K562 (cell line): ENCODE data around the gene EPO. TPM values are rescaled to one million over a fixed set of nuclear protein-coding genes. Genes with fewer than 3 reads are reported as not detected.

Experiments
- ARID3A ChIP-seq: IDR thresholded peaks from 2 replicates; pipeline ENCODE4 v1.6.1; 2012; ENCODE audit warnings: low read depth, low read length, improper control_type of control experiment, borderline replicate concordance
- BMI1 ChIP-seq: fragments of 150-350 bp; IDR thresholded peaks from 2 replicates; pipeline ENCODE4 v1.6.1; 2014; ENCODE audit warnings: low read length
- BRF1 ChIP-seq: IDR thresholded peaks from 3 replicates; pipeline ENCODE4 v1.6.1; 2011; ENCODE audit warnings: borderline replicate concordance, mild to moderate bottlenecking; ENCODE audit not compliant: insufficient read length; ENCODE audit errors: extremely low read depth
- CREBBP ChIP-seq: IDR thresholded peaks from one replicate; pipeline ENCODE4 v1.6.1; 2012; ENCODE audit warnings: low read depth, mild to moderate bottlenecking, control low read depth, inconsistent platforms, low read length
- ETS1 ChIP-seq: conservative IDR thresholded peaks from 2 replicates; pipeline ENCODE4 v1.6.1; 2011; ENCODE audit warnings: low read depth, mild to moderate bottlenecking, low read length; ENCODE audit not compliant: control insufficient read depth
- FOXJ2 ChIP-seq: fragments of 200-800 bp; sonication (Bioruptor generic); IDR thresholded peaks from 2 replicates; pipeline ENCODE4 v1.6.1; 2016; ENCODE audit warnings: missing genetic modification characterization, missing compliant biosample characterization
- KHSRP ChIP-seq: fragments of 450-650 bp; IDR thresholded peaks from 2 replicates; pipeline ENCODE4 v1.6.1; 2017
- MXI1 ChIP-seq: IDR thresholded peaks from 2 replicates; pipeline ENCODE4 v1.6.1; 2011; ENCODE audit warnings: low read depth, mild to moderate bottlenecking, improper control_type of control experiment, low read length
- RFX7 ChIP-seq: fragments of 250-450 bp; sonication (Bioruptor Pico); IDR thresholded peaks from 2 replicates; pipeline ENCODE4 v1.5.1; 2021; ENCODE audit warnings: mild to moderate bottlenecking
- RUNX1 ChIP-seq: sonication (generic); IDR thresholded peaks from 2 replicates; pipeline ENCODE4 v1.6.1; 2016; ENCODE audit warnings: antibody characterized with exemption, low read depth
- SMAD3 ChIP-seq: fragments of 450-650 bp; formaldehyde crosslinking; conservative IDR thresholded peaks from 2 replicates; pipeline ENCODE4 v1.4.0; 2020; ENCODE audit warnings: mild to moderate bottlenecking
- SMARCC2 ChIP-seq: fragments of 450-650 bp; IDR thresholded peaks from 2 replicates; pipeline ENCODE4 v1.6.1; 2017; ENCODE audit warnings: antibody characterized with exemption, moderate library complexity, mild to moderate bottlenecking, low read depth
- TGIF2 ChIP-seq: sonication (generic); formaldehyde crosslinking; IDR thresholded peaks from 2 replicates; pipeline ENCODE4 v1.8.1; 2022; ENCODE audit warnings: mild to moderate bottlenecking, missing genetic modification reagents, moderate library complexity
- ZBTB12 ChIP-seq: fragments of 250-450 bp; sonication (Bioruptor Pico); IDR thresholded peaks from 2 replicates; pipeline ENCODE4 v1.4.0; 2020
- ZBTB33 ChIP-seq: sonication (generic); formaldehyde crosslinking; IDR thresholded peaks from 2 replicates; pipeline ENCODE4 v1.8.1; 2023; ENCODE audit warnings: mild to moderate bottlenecking, missing genetic modification reagents
- ZBTB9 ChIP-seq: fragments of 450-650 bp; formaldehyde crosslinking; IDR thresholded peaks from 2 replicates; pipeline ENCODE4 v1.4.0; 2020; ENCODE audit warnings: mild to moderate bottlenecking, moderate library complexity
- ZKSCAN8 ChIP-seq: fragments of 200-800 bp; sonication (Bioruptor generic); IDR thresholded peaks from 2 replicates; pipeline ENCODE4 v1.6.1; 2016; ENCODE audit warnings: missing genetic modification characterization, missing compliant biosample characterization
- ZNF197 ChIP-seq: fragments of 200-800 bp; sonication (Bioruptor generic); IDR thresholded peaks from 2 replicates; pipeline ENCODE4 v1.6.1; 2016; ENCODE audit warnings: low read depth, missing genetic modification characterization, missing compliant biosample characterization
- ZNF408 ChIP-seq: fragments of 250-450 bp; sonication (Bioruptor Pico); IDR thresholded peaks from 2 replicates; pipeline ENCODE4 v1.4.0; 2020; ENCODE audit warnings: low read depth, mild to moderate bottlenecking, moderate library complexity
- ZNF696 ChIP-seq: fragments of 250-450 bp; sonication (Bioruptor Pico); conservative IDR thresholded peaks from 2 replicates; pipeline ENCODE4 v1.4.0; 2020; ENCODE audit warnings: mild to moderate bottlenecking, moderate library complexity
- polyA plus RNA-seq, 8 experiments: library from polyadenylated mRNA; depleted of rRNA in 4 of 8; stranded (reverse) in 5 of 8; unstranded in 3 of 8; fragments of >200 nt; fragmentation: Nextera tagmentation in 2 of 8; fragmentation: Illumina TruSeq in 1 of 8; extraction: Ambion mirVana in 2 of 8; extraction: Trizol in 1 of 8; gene quantifications; 2 replicates each; pipeline versions ENCODE4 v1.2.1 to v1.2.3, GENCODE V29; 2011 to 2014; ENCODE audit warnings: inconsistent platforms in 1 of 8, missing spikeins in 1 of 8
- total RNA-seq, 7 experiments: library from RNA; depleted of rRNA in 6 of 7; stranded (reverse); fragments of >200 nt in 6 of 7; fragmentation: Illumina TruSeq in 2 of 7; extraction: Trizol in 2 of 7; gene quantifications; 2 replicates each; pipeline versions ENCODE4 v1.2.1 to v1.2.3, GENCODE V29; 2011 to 2021; ENCODE audit warnings: low replicate concordance in 1 of 7

The EPO gene
- total and polyA plus RNA-seq, 9 of the 15 experiments (the other 6 are each of a cell fraction or from before 2014, with no cell fraction given) = 0.06 to 0.41 (median 0.07) TPM; not detected in 6

GRCh38 chr7:100705753-100706671 is 14.3 kb upstream of the EPO start, which contains the start of gene POP7 (continued):
- no peak; the same call in 1 of the 2 replicates for TF ChIP-seq FOXJ2 (tag)
- TF ChIP-seq ZNF197 (CRISPR knock-in tag) = no peak
- no peak for TF ChIP-seq BRF1
- TF ChIP-seq KHSRP = no peak; the same call in 1 of the 2 replicates
- TF ChIP-seq CREBBP = no peak
- peak; percentile 0; the same call in 1 of the 2 replicates for TF ChIP-seq ETS1
- TF ChIP-seq SMARCC2 = peak; percentile 51; the same call in 1 of the 2 replicates
- no peak; the same call in 1 of the 2 replicates for TF ChIP-seq ZBTB9 (CRISPR knock-in tag)
- TF ChIP-seq SMAD3 (CRISPR knock-in tag) = no peak
- no peak for TF ChIP-seq BMI1
- TF ChIP-seq ZBTB33 (CRISPR knock-in tag) = no peak
- no peak for TF ChIP-seq TGIF2 (CRISPR knock-in tag)
- no peak; the same call in 1 of the 2 replicates for TF ChIP-seq RFX7 (CRISPR knock-in tag)
- TF ChIP-seq ZNF408 (CRISPR knock-in tag) = no peak
- TF ChIP-seq ARID3A = no peak
- TF ChIP-seq RUNX1 = no peak
- no peak for TF ChIP-seq ZNF696
- no peak for TF ChIP-seq ZBTB12 (CRISPR knock-in tag)
- no peak for TF ChIP-seq ZKSCAN8 (CRISPR knock-in tag)
- peak; percentile 82; the same call in 1 of the 2 replicates for TF ChIP-seq MXI1
